DOHH2 (cell line): ENCODE results near the gene PAF1.

ENCODE experiments used
- H3F3A ChIP-seq: fragments of 200-600 bp; sonication (generic), shearing (Covaris generic); 2 replicates; pipeline ENCODE4 v1.6.0; 2016; ENCODE audit warnings: antibody characterized with exemption, mild to moderate bottlenecking; ENCODE audit not compliant: control insufficient read depth, insufficient read depth
- H3K27ac ChIP-seq: fragments of 200-600 bp; sonication (generic); 2 replicates; pipeline ENCODE4 v1.5.1; 2014; ENCODE audit warnings: low read depth, mild to moderate bottlenecking, low read length, moderate library complexity
- H3K27me3 ChIP-seq: fragments of 200-600 bp; sonication (generic); 2 replicates; pipeline ENCODE4 v1.6.1; 2014; ENCODE audit warnings: mild to moderate bottlenecking, low read length, mixed read lengths; ENCODE audit not compliant: control insufficient read depth
- H3K36me3 ChIP-seq: fragments of 200-600 bp; sonication (generic); 2 replicates; pipeline ENCODE4 v1.6.1; 2014; ENCODE audit warnings: mild to moderate bottlenecking, low read length, moderate library complexity, mixed read lengths; ENCODE audit not compliant: control insufficient read depth
- H3K4me1 ChIP-seq: fragments of 200-600 bp; sonication (generic); 2 replicates; pipeline ENCODE4 v1.6.1; 2014; ENCODE audit warnings: mild to moderate bottlenecking, low read length, mixed read lengths; ENCODE audit not compliant: control insufficient read depth
- H3K4me2 ChIP-seq: fragments of 200-600 bp; sonication (generic); 2 replicates; pipeline ENCODE4 v1.6.0; 2014; ENCODE audit warnings: mild to moderate bottlenecking, low read length, moderate library complexity
- H3K4me3 ChIP-seq: fragments of 200-600 bp; sonication (generic); 2 replicates; pipeline ENCODE4 v1.5.1; 2014; ENCODE audit warnings: mild to moderate bottlenecking, low read length, mixed read lengths
- H3K79me2 ChIP-seq: fragments of 200-600 bp; sonication (generic); 2 replicates; pipeline ENCODE4 v1.6.1; 2014; ENCODE audit warnings: mild to moderate bottlenecking, low read length, mixed read lengths; ENCODE audit not compliant: control insufficient read depth
- H3K9me2 ChIP-seq: fragments of 200-600 bp; sonication (generic); replicated peaks from 2 replicates; pipeline ENCODE4 v1.6.1; 2014; ENCODE audit warnings: mild to moderate bottlenecking, low read length, mixed read lengths; ENCODE audit not compliant: control insufficient read depth
- H3K9me3 ChIP-seq: fragments of 200-600 bp; sonication (generic); 2 replicates; pipeline ENCODE4 v1.6.1; 2014; ENCODE audit warnings: antibody characterized with exemption, low read length, mixed read lengths; ENCODE audit not compliant: control insufficient read depth, insufficient read depth
- H4K20me1 ChIP-seq: fragments of 200-600 bp; sonication (generic); 2 replicates; pipeline ENCODE4 v1.6.0; 2014; ENCODE audit warnings: low read depth, mild to moderate bottlenecking, antibody characterized with exemption, low read length, moderate library complexity; ENCODE audit not compliant: control insufficient read depth, insufficient read depth
- CTCF ChIP-seq: fragments of 200-600 bp; sonication (generic); IDR thresholded peaks from one replicate; pipeline ENCODE4 v1.5.1; 2014; ENCODE audit warnings: antibody characterized with exemption, mild to moderate bottlenecking, low read depth, low read length; ENCODE audit not compliant: poor library complexity, severe bottlenecking
- EZH2phosphoT487 ChIP-seq: fragments of 200-600 bp; sonication (generic); IDR thresholded peaks from 2 replicates; pipeline ENCODE4 v1.6.1; 2017; ENCODE audit warnings: borderline replicate concordance, mild to moderate bottlenecking, antibody characterized with exemption, low read length, moderate library complexity, mixed read lengths

Gene PAF1

GRCh38 chr19:39372047-39372802 lies 18.7 kb downstream of the PAF1 start:
- Histone ChIP-seq H3K79me2 (no peaks in the 10 kb centered on the region), H3F3A (no peaks in the 10 kb centered on the region), H3K9me2 (no peaks in the 10 kb centered on the region), H3K4me3 (no peak overlapping the region), H3K4me2 (no peak overlapping the region), H3K27me3 (no peaks in the 10 kb centered on the region), H3K27ac (no peak overlapping the region), H3K9me3 (no peaks in the 10 kb centered on the region), H3K4me1 (no peaks in the 10 kb centered on the region), H4K20me1 (no peaks in the 10 kb centered on the region), H3K36me3 (peaks cover 55% of the 10 kb centered on the region)
- TF ChIP-seq EZH2phosphoT487: no peak
- TF ChIP-seq CTCF: no peak

GRCh38 chr19:39370735-39371134 lies 20.2 kb downstream of the PAF1 start:
- Histone ChIP-seq H3K79me2 (no peaks in the 10 kb centered on the region), H3K4me3 (no peak overlapping the region), H3K9me3 (no peaks in the 10 kb centered on the region), H3K4me1 (no peaks in the 10 kb centered on the region), H3K27me3 (no peaks in the 10 kb centered on the region), H4K20me1 (no peaks in the 10 kb centered on the region), H3K27ac (no peak overlapping the region), H3F3A (no peaks in the 10 kb centered on the region), H3K9me2 (no peaks in the 10 kb centered on the region), H3K4me2 (no peak overlapping the region), H3K36me3 (peaks cover 43% of the 10 kb centered on the region)
- TF ChIP-seq EZH2phosphoT487 (no peak), CTCF (no peak)

GRCh38 chr19:39369200-39369599 lies 21.7 kb downstream of the PAF1 start:
- no peaks in the 10 kb centered on the region for H3K4me1 ChIP-seq
- H3K27me3 ChIP-seq: no peaks in the 10 kb centered on the region
- no peaks in the 10 kb centered on the region for H3K79me2 ChIP-seq
- no peaks in the 10 kb centered on the region for H4K20me1 ChIP-seq
- H3F3A ChIP-seq: no peaks in the 10 kb centered on the region
- peaks cover 39% of the 10 kb centered on the region for H3K36me3 ChIP-seq
- H3K4me2 ChIP-seq: no peak overlapping the region
- TF ChIP-seq CTCF (no peak), EZH2phosphoT487 (no peak)
- H3K4me3 ChIP-seq: no peak overlapping the region
- no peak overlapping the region for H3K27ac ChIP-seq
- H3K9me3 ChIP-seq: no peaks in the 10 kb centered on the region
- no peaks in the 10 kb centered on the region for H3K9me2 ChIP-seq
